Transverse colon (tissue), 4 donors: ENCODE measurements around the gene SRRT.

Experiments
- POLR2A ChIP-seq: fragments of 450-650 bp; IDR thresholded peaks from one replicate; pipeline ENCODE4 v1.6.1; 2016; ENCODE audit warnings: antibody characterized with exemption, mild to moderate bottlenecking, moderate library complexity
- POLR2AphosphoS5 ChIP-seq, 3 donors: sonication (generic); formaldehyde crosslinking; IDR thresholded peaks; one replicate each; pipeline ENCODE4 v1.6.1; 2016; ENCODE audit warnings: antibody characterized with exemption in 3 of 3
- TF ChIP-seq, protein P1 (sequence below), 5 experiments: fragments of 200-600 bp in 3 of 5; fragments of 450-650 bp in 2 of 5; sonication (generic) in 3 of 5; IDR thresholded peaks; 1 replicate in 2 of 5; 2 replicates in 3 of 5; pipeline ENCODE4 v1.5.1; 2016 to 2017; ENCODE audit warnings: antibody characterized with exemption in 5 of 5, inconsistent platforms in 3 of 5, mild to moderate bottlenecking in 2 of 5, moderate library complexity in 1 of 5

DNA sequence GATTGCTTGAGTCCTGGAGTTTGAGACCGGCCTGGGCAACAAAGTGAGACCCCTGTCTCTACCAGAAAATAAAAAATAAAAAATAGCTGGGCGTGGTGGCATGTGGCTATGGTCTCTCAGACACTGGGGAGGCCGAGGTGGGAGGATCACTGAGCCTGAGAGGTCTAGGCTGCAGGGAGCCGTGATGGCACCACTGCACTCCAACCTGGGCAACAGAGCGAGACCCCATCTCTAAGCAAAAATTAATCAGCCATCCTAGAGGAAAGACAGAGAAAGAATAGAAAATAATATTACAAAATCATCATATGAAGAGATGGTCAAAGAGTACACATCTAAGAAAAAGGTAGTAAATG, 42.6 kb upstream of the SRRT start:
- TF ChIP-seq, protein P1, sequence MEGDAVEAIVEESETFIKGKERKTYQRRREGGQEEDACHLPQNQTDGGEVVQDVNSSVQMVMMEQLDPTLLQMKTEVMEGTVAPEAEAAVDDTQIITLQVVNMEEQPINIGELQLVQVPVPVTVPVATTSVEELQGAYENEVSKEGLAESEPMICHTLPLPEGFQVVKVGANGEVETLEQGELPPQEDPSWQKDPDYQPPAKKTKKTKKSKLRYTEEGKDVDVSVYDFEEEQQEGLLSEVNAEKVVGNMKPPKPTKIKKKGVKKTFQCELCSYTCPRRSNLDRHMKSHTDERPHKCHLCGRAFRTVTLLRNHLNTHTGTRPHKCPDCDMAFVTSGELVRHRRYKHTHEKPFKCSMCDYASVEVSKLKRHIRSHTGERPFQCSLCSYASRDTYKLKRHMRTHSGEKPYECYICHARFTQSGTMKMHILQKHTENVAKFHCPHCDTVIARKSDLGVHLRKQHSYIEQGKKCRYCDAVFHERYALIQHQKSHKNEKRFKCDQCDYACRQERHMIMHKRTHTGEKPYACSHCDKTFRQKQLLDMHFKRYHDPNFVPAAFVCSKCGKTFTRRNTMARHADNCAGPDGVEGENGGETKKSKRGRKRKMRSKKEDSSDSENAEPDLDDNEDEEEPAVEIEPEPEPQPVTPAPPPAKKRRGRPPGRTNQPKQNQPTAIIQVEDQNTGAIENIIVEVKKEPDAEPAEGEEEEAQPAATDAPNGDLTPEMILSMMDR (IDR thresholded peaks at IDR 0.05), result no peak
- no peak for TF ChIP-seq POLR2A
- TF ChIP-seq POLR2AphosphoS5 (IDR thresholded peaks at IDR 0.05), result no peak
